Globus pallidus (tissue), 1 donor: Measurements from ENCODE around the gene PI4KA.
A peak's percentile ranks its signal among the peaks of the same experiment; 100 is the strongest.

Experiments used
- DNase-seq: peaks from one replicate; pipeline ENCODE4 v3.0.0-alpha.2; 2015; ENCODE audit warnings: low spot score

PI4KA gene

DNA sequence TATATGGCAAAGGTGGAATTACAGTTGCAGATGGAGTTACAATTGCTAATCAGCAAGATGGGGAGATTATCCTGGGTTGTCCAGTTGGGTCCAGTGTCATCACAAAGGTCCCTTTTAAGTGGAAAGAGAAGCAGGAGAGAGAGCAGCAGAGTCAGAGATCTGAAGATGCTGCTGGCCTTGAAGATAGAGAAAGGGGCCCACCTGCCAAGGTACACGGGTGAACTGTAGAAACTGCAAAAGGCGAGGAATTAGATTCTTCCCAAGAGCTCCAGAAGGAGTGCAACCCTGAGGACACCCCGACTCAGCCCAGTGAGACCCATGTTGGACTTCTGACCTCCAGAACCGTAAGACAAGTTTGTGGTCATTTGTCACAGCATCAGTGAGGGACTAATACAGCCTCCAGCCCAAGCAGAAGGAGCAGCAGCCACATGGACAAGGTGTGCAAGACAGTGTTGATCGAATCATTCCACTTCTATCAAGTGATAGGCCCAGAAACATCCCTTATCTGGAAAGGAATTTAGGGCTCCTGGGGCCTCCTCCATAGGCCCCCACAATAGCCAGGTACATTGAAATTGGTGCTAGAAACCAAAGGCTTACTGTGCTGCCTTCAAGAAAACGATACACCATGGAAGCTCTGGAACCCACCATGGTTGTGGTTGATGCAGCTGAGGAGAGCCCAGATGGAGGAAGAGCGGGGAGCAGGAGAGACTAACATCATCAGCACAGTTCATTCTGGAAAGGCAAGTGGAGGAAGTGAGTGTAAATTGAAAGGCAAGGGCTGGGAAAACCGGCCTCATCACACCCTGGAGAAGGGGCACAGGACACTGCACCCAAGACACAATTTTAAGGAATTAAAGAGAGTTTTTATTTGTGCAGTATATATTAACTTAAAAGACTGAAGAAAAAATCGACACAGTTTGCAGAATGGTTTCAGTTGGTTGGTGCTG is 23.5 kb upstream of the PI4KA start:
- DNase-seq: no peak

- DNase-seq: no peak
Measured at GRCh38 chr22:20881231-20881630, 22.6 kb upstream of the PI4KA start.

GRCh38 chr22:20877715-20878114 is 19.1 kb upstream of the PI4KA start:
- no peak for DNase-seq

DNA sequence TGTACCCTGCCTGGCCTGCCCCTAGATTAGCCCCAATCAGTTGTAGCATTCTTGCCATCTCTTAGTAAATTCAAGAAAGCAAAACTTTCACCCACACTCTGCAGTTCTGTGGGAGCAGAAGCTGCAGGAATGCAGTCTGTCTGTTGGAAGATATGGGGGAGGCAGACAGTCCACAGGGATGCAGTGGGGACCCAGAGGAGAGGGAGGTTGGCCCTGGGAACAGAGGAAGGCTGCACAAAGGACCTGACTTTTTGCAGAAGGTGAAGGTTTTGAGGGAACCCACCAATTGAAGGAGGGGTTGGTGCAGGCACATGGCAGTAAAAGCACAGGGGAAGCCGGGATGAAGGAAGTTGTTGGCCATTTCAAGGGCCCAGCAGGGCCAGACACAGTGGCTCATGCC is 16.7 kb upstream of the PI4KA start:
- no peak for DNase-seq

GRCh38 chr22:20873214-20873613 is 14.6 kb upstream of the PI4KA start:
- no peak for DNase-seq

DNA sequence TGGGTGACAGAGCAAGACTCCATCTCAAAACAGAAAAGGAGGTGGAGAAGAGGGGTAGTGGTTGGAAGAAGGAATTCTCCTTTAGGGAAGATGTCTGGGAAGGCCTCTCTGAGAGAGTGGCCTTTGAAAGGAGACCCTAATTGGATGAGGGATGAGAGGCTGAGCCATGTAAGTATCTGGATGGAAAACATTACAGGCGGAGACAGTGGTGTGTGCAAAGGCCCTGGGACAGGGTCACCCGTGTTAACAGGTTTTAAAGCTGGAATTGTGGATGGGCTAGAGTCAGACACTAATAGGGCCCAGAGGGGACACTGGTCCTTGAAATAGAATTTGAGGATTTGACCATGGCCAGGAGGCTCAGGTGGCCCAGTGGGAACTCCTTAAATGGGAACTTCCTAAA is 10.6 kb upstream of the PI4KA start:
- no peak for DNase-seq

- DNase-seq: no peak
Measured at GRCh38 chr22:20868025-20868962, 9.7 kb upstream of the PI4KA start.

GRCh38 chr22:20867179-20868024 is 8.8 kb upstream of the PI4KA start:
- peak; percentile 62 for DNase-seq

GRCh38 chr22:20866736-20867135 is 8.1 kb upstream of the PI4KA start:
- no peak for DNase-seq

DNA sequence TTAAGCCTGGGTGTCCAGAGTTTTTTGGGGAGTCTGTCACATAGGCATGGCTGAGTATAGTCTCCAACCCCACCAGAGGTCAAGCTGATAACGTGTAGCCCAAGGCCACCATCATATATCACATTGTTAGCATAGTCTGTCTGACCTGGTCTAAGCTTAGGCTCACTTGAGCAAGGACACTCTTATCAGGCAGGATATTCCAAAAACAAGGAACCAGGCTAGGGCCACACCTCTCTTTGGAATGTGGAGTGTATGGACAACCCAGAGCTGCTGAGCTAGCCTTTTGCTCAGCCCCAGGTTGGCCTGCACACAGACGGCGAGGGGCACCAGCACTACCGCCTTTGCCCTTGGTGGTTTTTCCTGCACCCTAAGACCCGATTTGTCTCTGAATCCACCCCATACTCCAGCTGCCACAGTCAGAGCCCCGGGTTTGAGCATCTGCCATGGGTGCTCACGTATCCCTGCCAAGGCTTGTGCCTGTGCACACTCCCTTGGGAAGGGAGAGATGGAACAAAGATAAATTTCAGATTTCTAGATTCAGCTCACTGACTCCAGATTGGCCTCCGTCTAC is 7.3 kb upstream of the PI4KA start:
- no peak for DNase-seq

DNA sequence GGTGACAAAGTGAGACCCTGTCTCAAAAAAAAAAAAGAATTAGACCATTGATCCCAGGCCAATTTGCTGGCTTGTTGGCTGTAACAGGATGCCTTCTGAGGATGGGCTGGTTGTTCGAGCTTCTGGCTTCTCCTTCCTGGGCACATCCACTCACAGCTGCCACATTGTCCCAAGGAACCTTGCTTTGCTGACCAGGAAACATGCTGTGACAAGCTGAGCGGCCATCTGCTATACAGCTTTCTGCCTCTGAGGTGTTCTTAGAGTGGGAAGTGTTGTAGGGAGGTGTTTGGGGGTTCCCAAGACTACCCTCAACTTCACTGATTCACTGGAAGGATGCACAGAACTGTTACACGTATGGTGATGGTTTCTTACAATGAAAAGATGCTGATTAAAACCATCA is 6.7 kb upstream of the PI4KA start:
- no peak for DNase-seq

DNA sequence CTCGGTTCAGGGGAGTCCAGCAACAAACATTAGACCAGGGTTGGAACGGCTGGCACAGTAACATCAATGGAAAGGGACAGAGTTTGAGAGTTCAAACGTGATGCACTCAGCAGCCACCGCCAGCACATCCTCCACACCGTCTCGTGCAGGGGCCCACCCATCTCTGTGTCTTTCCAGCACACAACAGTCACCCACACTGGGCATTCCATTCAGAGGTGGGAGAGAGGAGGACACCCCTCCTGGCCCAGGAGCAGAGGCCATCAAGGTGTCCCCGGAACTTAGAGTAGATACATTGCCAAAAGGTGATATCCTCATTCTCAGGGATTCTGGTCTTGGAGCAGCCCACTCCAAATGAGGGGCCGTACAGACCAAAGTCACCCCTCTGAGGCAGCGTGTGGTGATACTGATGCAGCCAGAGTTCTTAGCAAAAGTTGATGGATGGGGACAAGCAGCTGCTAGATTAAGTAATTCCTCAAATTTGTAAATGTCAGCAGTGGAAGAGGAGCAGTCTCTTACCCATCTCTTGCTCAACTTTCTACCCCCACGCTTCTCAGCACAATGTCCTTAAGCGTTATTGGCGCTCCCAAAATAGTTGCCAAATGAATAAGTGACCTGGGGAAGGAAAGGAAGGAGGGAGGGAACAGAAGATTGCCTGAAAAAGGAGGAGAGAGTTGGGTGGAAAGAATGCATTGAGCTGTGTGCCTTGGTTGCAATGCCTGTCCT is 5.7 kb upstream of the PI4KA start:
- DNase-seq: no peak

GRCh38 chr22:20863366-20863765 is 4.8 kb upstream of the PI4KA start:
- no peak for DNase-seq

DNA sequence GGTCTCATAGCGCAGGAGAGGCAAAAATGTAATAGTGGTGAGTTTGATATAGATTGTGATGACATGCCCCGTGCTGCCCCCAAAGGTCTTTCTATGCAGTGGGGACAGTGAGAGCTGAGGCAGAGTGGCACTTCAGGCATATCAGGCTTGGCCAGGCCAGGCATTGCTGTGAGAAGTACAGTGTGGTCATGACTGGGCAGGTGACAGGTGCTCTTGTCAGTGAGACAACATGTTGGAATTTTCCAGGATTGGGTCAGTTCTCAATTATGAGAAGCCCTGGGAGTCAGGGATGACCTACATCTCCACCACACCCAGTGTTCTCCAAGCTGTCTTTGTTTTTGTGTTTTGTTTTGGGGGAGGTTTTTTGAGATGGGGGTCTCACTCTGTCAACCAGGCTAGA is 3.9 kb upstream of the PI4KA start:
- no peak for DNase-seq

- no peak for DNase-seq
Measured at GRCh38 chr22:20859615-20860014, 1.0 kb upstream of the PI4KA start.

GRCh38 chr22:20857838-20858614 is 585 bp downstream of the PI4KA start:
- peak; percentile 74 for DNase-seq

DNA sequence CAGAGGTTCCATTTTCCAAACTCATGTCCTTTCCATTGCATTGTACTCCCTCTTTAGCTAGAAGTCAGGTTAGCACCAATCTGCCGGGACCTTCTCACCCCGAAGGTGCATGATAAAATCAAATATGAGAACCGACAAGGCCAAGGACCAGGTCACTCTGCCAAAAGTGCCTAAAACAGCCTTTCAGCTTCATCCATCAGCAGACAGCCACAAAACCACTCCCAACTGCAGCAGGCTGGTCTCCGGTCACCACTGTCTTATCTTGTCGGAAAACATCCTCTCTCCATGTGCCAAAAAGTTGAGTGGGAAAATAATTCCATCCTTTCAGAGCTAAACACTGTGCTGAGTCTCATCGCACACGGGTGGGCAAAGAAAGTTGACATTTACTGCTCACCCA is 1.4 kb downstream of the PI4KA start:
- no peak for DNase-seq

GRCh38 chr22:20853236-20853660 is 5.4 kb downstream of the PI4KA start:
- no peak for DNase-seq

DNA sequence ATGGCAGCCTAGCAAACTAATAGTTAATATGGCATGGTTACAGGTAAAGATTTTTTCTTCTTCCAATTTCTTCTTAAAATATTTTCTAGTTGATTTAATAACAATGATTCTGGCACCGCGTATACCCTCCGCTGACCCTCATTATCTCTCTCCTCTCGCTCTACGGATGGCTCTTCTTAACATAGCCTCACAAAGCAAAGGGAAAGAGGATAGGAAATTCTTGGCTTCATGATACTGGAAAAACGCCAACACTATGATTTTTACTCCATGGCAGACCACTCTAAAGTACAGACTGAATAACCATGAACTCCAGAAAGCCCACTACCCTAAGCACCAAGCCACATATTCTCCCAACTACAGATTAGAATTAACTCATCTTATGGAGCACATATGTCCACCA is 6.1 kb downstream of the PI4KA start:
- DNase-seq: no peak

DNA sequence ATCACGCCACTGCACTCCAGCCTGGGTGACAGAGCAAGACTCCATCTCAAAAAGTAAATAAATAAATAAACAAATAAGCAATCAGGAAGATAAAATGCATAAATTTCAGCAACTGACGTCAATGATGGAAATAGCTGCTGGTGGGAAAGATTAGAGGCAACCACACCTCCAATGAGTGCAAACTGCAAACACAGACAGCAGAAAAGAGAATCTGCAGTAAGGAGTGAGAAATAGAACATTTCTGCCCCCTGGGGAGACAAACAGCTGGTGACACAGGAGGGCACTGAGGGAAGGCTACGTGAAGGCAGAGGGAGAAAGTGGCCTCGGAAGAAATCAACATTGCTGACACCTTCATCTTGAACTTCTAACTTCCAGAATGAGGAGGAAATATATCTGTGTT is 6.5 kb downstream of the PI4KA start:
- DNase-seq: no peak
